ENCODE results near the gene CHKB. TPM values are rescaled to one million over a fixed set of nuclear protein-coding genes. Genes with fewer than 3 reads are reported as not detected.

Gene CHKB
- total RNA-seq, 4 donors from 2014 or later: 20.7 to 43.5 (median 33.0) TPM

DNA sequence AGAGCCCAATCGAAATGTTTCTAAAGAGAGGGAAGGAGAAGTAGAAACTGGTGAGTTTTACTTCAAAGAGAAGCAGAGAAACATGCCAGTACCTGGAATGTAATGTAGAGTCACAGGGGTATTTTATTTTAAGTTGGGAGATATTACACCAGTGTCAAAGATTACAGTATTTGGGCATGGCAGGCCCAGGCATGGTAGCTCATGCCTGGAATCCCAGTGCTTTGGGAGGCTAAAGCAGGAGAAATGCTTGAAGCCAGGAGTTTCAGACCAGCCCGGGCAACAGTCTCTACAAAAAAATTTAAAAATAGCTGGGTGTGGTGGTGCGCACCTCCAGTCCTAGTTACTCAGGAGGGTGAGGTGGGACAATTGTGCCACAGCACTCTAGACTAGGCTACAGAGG is 22.6 kb downstream of the CHKB start:
- Histone ChIP-seq H3K9me3 (no peaks in the 10 kb centered on the region), H3K27ac (replicated peaks in 1 of 4) (no peak overlapping the region), H3K4me1 (peaks cover 9 to 16% (median 15%) of the 10 kb centered on the region in 4 donors), H3K4me3 (no peak overlapping the region), H3K27me3 (peaks cover 0 to 3% (median 0%) of the 10 kb centered on the region in 4 donors), H3K36me3 (no peaks in the 10 kb centered on the region)
- no peak for DNase-seq (ENCODE audit: extremely low spot score)
- 95% methylated on average over 3 of the region's 3 CpGs for WGBS
- intact Hi-C loops (cut with DNase I): no loop called here
- TF ChIP-seq, protein P1, sequence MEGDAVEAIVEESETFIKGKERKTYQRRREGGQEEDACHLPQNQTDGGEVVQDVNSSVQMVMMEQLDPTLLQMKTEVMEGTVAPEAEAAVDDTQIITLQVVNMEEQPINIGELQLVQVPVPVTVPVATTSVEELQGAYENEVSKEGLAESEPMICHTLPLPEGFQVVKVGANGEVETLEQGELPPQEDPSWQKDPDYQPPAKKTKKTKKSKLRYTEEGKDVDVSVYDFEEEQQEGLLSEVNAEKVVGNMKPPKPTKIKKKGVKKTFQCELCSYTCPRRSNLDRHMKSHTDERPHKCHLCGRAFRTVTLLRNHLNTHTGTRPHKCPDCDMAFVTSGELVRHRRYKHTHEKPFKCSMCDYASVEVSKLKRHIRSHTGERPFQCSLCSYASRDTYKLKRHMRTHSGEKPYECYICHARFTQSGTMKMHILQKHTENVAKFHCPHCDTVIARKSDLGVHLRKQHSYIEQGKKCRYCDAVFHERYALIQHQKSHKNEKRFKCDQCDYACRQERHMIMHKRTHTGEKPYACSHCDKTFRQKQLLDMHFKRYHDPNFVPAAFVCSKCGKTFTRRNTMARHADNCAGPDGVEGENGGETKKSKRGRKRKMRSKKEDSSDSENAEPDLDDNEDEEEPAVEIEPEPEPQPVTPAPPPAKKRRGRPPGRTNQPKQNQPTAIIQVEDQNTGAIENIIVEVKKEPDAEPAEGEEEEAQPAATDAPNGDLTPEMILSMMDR (IDR thresholded peaks at IDR 0.05): no peak
- TF ChIP-seq EP300 (IDR thresholded peaks at IDR 0.05) (no peak), POLR2AphosphoS5 (IDR thresholded peaks at IDR 0.05) (no peak), POLR2A (IDR thresholded peaks at IDR 0.05; ENCODE audit: low read depth) (no peak)

DNA sequence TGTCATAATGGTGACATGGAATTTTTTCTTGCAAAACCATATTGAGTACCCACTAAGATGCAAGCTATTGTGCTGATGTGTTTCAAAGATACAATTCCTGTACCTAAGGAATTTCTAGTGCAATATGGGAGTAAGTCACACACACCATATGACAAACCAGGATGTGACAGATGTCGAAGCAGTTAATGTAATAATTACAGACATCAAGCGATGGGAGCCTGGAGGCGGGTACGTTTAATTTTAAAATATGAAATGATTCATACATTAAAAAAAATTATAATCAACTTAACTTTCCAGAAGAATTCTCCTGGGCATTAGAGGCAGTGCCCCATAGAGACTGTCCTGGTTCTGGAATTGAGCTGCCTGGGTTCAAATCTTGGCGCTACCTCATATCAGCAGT is 25.9 kb downstream of the CHKB start:
- H3K27ac ChIP-seq (replicated peaks in 1 of 4): no peak overlapping the region
- no peaks in the 10 kb centered on the region for H3K9me3 ChIP-seq
- H3K27me3 ChIP-seq: peaks cover 0 to 10% (median 0%) of the 10 kb centered on the region in 4 donors
- WGBS: 73% methylated on average over 5 of the region's 5 CpGs
- no peak for TF ChIP-seq EP300 (IDR thresholded peaks at IDR 0.05)
- no peak for TF ChIP-seq POLR2AphosphoS5 (IDR thresholded peaks at IDR 0.05)
- TF ChIP-seq POLR2A (IDR thresholded peaks at IDR 0.05; ENCODE audit: low read depth): no peak
- TF ChIP-seq, protein P1 (IDR thresholded peaks at IDR 0.05): no peak
- no peak overlapping the region for H3K4me3 ChIP-seq
- H3K36me3 ChIP-seq: no peaks in the 10 kb centered on the region
- intact Hi-C loops (cut with DNase I): no loop called here
- DNase-seq (ENCODE audit: extremely low spot score): no peak
- H3K4me1 ChIP-seq: no peaks in the 10 kb centered on the region

DNA sequence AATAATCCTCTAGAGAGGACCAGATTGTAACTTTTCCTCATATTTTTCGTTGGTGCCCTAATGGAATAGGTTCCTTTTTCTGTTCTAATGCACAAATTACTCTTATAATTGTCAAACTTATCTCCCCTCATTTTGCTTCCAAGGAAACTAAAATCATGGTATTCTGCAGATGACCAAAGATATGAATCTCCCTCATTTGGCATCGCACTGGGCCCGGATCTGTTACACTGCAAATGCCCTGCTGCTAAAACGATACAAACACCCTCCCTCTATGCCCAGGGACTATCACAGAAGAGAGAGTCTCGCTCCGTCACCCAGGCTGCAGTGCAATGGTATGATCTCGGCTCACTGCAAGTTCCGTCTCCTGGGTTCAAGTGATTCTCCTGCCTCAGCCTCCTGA is 29.3 kb downstream of the CHKB start:
- DNase-seq (ENCODE audit: extremely low spot score): no peak
- no peak overlapping the region for H3K27ac ChIP-seq (replicated peaks in 1 of 4)
- H3K27me3 ChIP-seq: peaks cover 0 to 43% (median 9%) of the 10 kb centered on the region in 4 donors
- H3K4me3 ChIP-seq: no peak overlapping the region
- H3K9me3 ChIP-seq: no peaks in the 10 kb centered on the region
- intact Hi-C loops (cut with DNase I): no loop called here
- H3K36me3 ChIP-seq: no peaks in the 10 kb centered on the region
- TF ChIP-seq EP300 (IDR thresholded peaks at IDR 0.05): no peak
- TF ChIP-seq, protein P1 (IDR thresholded peaks at IDR 0.05): no peak
- peaks cover 8 to 9% (median 9%) of the 10 kb centered on the region in 4 donors for H3K4me1 ChIP-seq
- WGBS: 83% methylated on average over 8 of the region's 8 CpGs

DNA sequence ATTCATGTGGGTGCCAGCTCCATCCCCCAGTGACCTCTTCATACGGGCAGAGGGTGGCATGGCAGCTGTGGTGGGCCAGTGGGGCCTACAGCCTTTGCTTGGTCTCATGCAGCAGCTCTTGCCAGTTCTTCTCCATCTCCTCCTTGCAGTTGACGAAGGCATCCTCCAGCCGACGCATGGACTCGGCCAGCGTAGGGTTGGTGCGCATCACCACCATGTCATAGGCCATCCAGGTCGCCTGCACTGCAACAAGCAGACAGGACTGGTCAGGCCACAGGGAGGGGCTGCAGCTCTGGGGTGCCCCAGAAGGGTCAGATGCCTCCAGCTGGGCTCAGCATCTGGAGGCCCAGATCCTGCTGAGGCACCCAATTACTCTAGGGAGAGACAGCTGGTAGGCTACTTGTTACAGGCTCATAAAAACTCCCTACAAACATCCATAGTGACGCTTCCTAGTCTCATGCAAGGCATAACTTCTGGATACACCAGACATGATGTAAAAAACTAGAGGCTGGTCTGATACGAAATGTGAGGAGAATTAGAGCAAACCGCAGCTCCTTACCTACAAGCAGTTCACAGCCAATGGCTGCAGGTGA is 31.4 kb downstream of the CHKB start:
- DNase-seq (ENCODE audit: extremely low spot score): no peak
- Histone ChIP-seq H3K4me3 (no peak overlapping the region), H3K27me3 (peaks cover 9 to 62% (median 20%) of the 10 kb centered on the region in 4 donors), H3K4me1 (peaks cover 8 to 25% (median 24%) of the 10 kb centered on the region in 4 donors), H3K36me3 (no peaks in the 10 kb centered on the region), H3K9me3 (no peaks in the 10 kb centered on the region), H3K27ac (replicated peaks in 1 of 4) (no peak overlapping the region)
- TF ChIP-seq, protein P1 (IDR thresholded peaks at IDR 0.05): no peak
- TF ChIP-seq EP300 (IDR thresholded peaks at IDR 0.05) (no peak), POLR2AphosphoS5 (IDR thresholded peaks at IDR 0.05) (no peak), POLR2A (IDR thresholded peaks at IDR 0.05; ENCODE audit: low read depth) (no peak)
- intact Hi-C loops (cut with DNase I): no loop called here
- 93% methylated on average over 11 of the region's 11 CpGs for WGBS

DNA sequence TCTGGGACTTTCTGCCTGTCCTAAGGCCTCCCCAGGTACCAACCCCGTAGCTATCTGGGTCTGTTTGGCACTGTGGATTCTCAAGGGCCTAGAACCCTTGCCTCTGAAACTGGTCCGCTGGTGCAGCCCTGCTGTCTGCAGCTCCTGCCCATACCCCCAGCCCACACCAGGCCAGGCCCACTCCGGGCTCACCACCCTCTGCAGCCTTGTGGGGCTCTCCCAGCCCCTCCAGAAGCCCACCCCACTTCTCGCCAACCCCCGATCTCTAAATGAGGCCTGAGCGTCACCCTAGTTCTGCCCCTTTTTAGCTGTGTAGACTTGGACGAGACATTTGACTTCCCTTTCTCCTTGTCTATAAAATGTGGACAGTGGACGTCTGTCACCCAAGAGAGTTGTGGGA is 32.3 kb downstream of the CHKB start:
- no peaks in the 10 kb centered on the region for H3K36me3 ChIP-seq
- WGBS: 94% methylated on average over 8 of the region's 8 CpGs
- no peaks in the 10 kb centered on the region for H3K9me3 ChIP-seq
- TF ChIP-seq, protein P1 (IDR thresholded peaks at IDR 0.05): no peak
- no peak for TF ChIP-seq POLR2AphosphoS5 (IDR thresholded peaks at IDR 0.05)
- H3K4me1 ChIP-seq: peaks cover 8 to 25% (median 24%) of the 10 kb centered on the region in 4 donors
- no peak overlapping the region for H3K27ac ChIP-seq (replicated peaks in 1 of 4)
- no peak for DNase-seq (ENCODE audit: extremely low spot score)
- intact Hi-C loops (cut with DNase I): no loop called here
- H3K27me3 ChIP-seq: peaks cover 9 to 70% (median 22%) of the 10 kb centered on the region in 4 donors
- H3K4me3 ChIP-seq: no peak overlapping the region

All from esophagus muscularis mucosa (tissue), 4 donors.